NT2/D1 (cell line): Measurements from ENCODE around the gene CACNA1A.

Experiments used
- SUZ12 ChIP-seq: IDR thresholded peaks from 2 replicates; pipeline ENCODE4 v1.6.1; 2011; ENCODE audit not compliant: insufficient read length, insufficient read depth; ENCODE audit errors: extremely low read depth
- YY1 ChIP-seq: IDR thresholded peaks from 2 replicates; pipeline ENCODE4 v1.6.1; 2011; ENCODE audit not compliant: insufficient read length, insufficient read depth
- ZNF274 ChIP-seq: IDR thresholded peaks from 2 replicates; pipeline ENCODE4 v1.6.1; 2011; ENCODE audit warnings: mild to moderate bottlenecking, low read depth, low read length

DNA sequence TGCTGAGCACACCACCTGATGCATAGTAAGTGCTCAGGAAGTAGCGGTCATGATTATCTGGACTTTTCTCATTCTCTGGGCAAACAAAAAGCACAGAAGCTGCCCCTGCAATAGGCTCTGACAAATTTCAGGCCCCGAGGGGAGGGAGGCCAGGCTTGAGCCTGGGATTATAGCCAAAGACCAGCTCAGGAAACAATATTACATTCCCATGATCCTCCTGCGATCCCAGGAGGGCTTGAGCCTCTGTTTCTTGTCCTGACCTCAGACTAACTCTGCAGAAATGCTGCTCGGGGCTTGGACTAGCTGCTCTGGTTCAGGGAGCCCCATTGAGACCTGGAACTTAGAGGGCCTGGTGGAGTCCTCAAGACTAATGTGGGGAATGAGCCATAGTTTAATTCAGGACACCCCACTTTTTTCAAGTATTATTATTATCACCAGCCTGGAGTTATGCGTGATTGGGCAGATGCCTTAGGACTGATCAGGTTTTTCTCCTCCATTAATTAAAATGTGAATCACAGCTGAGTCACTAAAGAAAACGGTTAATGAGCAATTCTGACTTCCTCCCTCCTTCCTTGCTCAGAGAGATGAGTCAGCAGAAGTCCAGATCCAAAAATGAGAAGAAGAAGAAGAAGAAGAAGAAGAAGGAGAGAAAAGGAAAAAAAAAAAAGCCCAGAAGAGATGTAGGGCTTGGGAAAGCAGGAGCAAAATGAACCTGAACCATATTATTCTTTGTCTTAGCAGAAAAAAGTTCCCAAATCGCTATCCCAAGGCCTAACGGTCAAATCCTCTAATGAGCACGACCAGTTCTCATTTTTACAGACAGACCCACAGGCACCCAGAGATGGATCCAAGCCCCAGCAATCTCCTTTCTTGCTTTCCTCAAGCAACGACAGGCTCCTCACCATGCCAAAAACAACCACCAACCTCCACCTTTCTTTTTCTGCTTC is 107.2 kb downstream of the CACNA1A start:
- TF ChIP-seq ZNF274 = no peak
- no peak for TF ChIP-seq YY1
- TF ChIP-seq SUZ12 = no peak
